ENCODE results near the gene MAP3K20. TPM values are rescaled to one million over a fixed set of nuclear protein-coding genes. Genes with fewer than 3 reads are reported as not detected.

The MAP3K20 gene
- total RNA-seq, 1 donor = 136 TPM

- no peak for DNase-seq (ENCODE audit: low read depth)
- H3K4me3 ChIP-seq (ENCODE audit: low read depth, low read length) = no peak overlapping the region
- no peak for TF ChIP-seq CTCF (IDR thresholded peaks at IDR 0.05; ENCODE audit: insufficient read depth, low read depth, low read length)
These were observed 141.0 kb downstream of the MAP3K20 start for GRCh38 chr2:173216668-173217067.

- TF ChIP-seq CTCF (IDR thresholded peaks at IDR 0.05; ENCODE audit: insufficient read depth, low read depth, low read length) = no peak
- no peak for DNase-seq (ENCODE audit: low read depth)
- no peak overlapping the region for H3K4me3 ChIP-seq (ENCODE audit: low read depth, low read length)
These were observed 141.6 kb downstream of the MAP3K20 start for GRCh38 chr2:173217116-173217840.

GRCh38 chr2:173218326-173219056 is 142.8 kb downstream of the MAP3K20 start:
- TF ChIP-seq CTCF (IDR thresholded peaks at IDR 0.05; ENCODE audit: insufficient read depth, low read depth, low read length) = no peak
- peak; percentile 45 for DNase-seq (ENCODE audit: low read depth)
- no peak overlapping the region for H3K4me3 ChIP-seq (ENCODE audit: low read depth, low read length)

GRCh38 chr2:173221132-173221695 is 145.6 kb downstream of the MAP3K20 start:
- no peak for TF ChIP-seq CTCF (IDR thresholded peaks at IDR 0.05; ENCODE audit: insufficient read depth, low read depth, low read length)
- no peak overlapping the region for H3K4me3 ChIP-seq (ENCODE audit: low read depth, low read length)
- DNase-seq (ENCODE audit: low read depth) = no peak

- TF ChIP-seq CTCF (IDR thresholded peaks at IDR 0.05; ENCODE audit: insufficient read depth, low read depth, low read length) = no peak
- DNase-seq (ENCODE audit: low read depth) = no peak
- no peak overlapping the region for H3K4me3 ChIP-seq (ENCODE audit: low read depth, low read length)
These were observed 146.4 kb downstream of the MAP3K20 start for GRCh38 chr2:173221937-173222594.

GRCh38 chr2:173223871-173224270 is 148.2 kb downstream of the MAP3K20 start:
- no peak for DNase-seq (ENCODE audit: low read depth)
- no peak overlapping the region for H3K4me3 ChIP-seq (ENCODE audit: low read depth, low read length)
- no peak for TF ChIP-seq CTCF (IDR thresholded peaks at IDR 0.05; ENCODE audit: insufficient read depth, low read depth, low read length)
